ENCODE data around the gene CARMIL1. TPM values are rescaled to one million over a fixed set of nuclear protein-coding genes. Genes with fewer than 3 reads are reported as not detected.

Gene CARMIL1
- total RNA-seq, 1 donor from 2014 or later: 3.4 TPM

GRCh38 chr6:25645916-25646315 lies 366.7 kb downstream of the CARMIL1 start:
- ATAC-seq (ENCODE audit: low read depth) (no peak), DNase-seq (no peak)
- no peaks in the 10 kb centered on the region for H3K4me1 Mint-ChIP-seq
- H3K27me3 Mint-ChIP-seq: peaks cover 43% of the 10 kb centered on the region
- H3K4me3 Mint-ChIP-seq: no peak overlapping the region
- H3K36me3 Mint-ChIP-seq (ENCODE audit: low read depth): no peaks in the 10 kb centered on the region
- H3K27ac Mint-ChIP-seq: no peak overlapping the region
- ChIA-PET POLR2A (no interaction called here), CTCF (no interaction called here)
- H3K9me3 Mint-ChIP-seq: peaks cover 7% of the 10 kb centered on the region
- no peak for TF ChIP-seq CTCF (IDR thresholded peaks at IDR 0.05)
- intact Hi-C loops (cut with micrococcal nuclease): no loop called here

GRCh38 chr6:25649611-25650010 lies 370.4 kb downstream of the CARMIL1 start:
- Mint-ChIP-seq H3K27me3 (peaks cover 40% of the 10 kb centered on the region), H3K4me3 (no peak overlapping the region), H3K9me3 (no peaks in the 10 kb centered on the region), H3K4me1 (no peaks in the 10 kb centered on the region), H3K27ac (no peak overlapping the region), H3K36me3 (ENCODE audit: low read depth) (no peaks in the 10 kb centered on the region)
- ChIA-PET POLR2A (no interaction called here), CTCF (no interaction called here)
- no peak for TF ChIP-seq CTCF (IDR thresholded peaks at IDR 0.05)
- DNase-seq: no peak
- intact Hi-C loops (cut with micrococcal nuclease): no loop called here
- no peak for ATAC-seq (ENCODE audit: low read depth)

- Mint-ChIP-seq H3K4me3 (no peak within 1 kb of the TSS), H3K9me3 (no peaks in the 10 kb centered on the region), H3K36me3 (ENCODE audit: low read depth) (no peaks in the 10 kb centered on the region), H3K4me1 (no peaks in the 10 kb centered on the region), H3K27me3 (peaks cover 40% of the 10 kb centered on the region), H3K27ac (no peak within 1 kb of the TSS)
- no peak for DNase-seq
- intact Hi-C loops (cut with micrococcal nuclease): no loop called here
- ChIA-PET CTCF (no interaction called here), POLR2A (no interaction called here)
- TF ChIP-seq CTCF (IDR thresholded peaks at IDR 0.05): no peak
- ATAC-seq (ENCODE audit: low read depth): no peak
Measured at GRCh38 chr6:25652007-25652515, 372.9 kb downstream of the CARMIL1 start, which contains the start of gene SCGN. SCGN (plus strand) TSS chr6:25652215; CDS start chr6:25652404, 189 bp downstream.

- no peak overlapping the region for H3K27ac Mint-ChIP-seq
- H3K9me3 Mint-ChIP-seq: no peaks in the 10 kb centered on the region
- no peaks in the 10 kb centered on the region for H3K4me1 Mint-ChIP-seq
- ATAC-seq (ENCODE audit: low read depth) (no peak), DNase-seq (no peak)
- no peak overlapping the region for H3K4me3 Mint-ChIP-seq
- H3K36me3 Mint-ChIP-seq (ENCODE audit: low read depth): no peaks in the 10 kb centered on the region
- intact Hi-C loops (cut with micrococcal nuclease): no loop called here
- CTCF ChIA-PET: no interaction called here
- TF ChIP-seq CTCF (IDR thresholded peaks at IDR 0.05): no peak
- H3K27me3 Mint-ChIP-seq: peaks cover 38% of the 10 kb centered on the region
- POLR2A ChIA-PET: no interaction called here
Measured at GRCh38 chr6:25655723-25656122, 376.5 kb downstream of the CARMIL1 start.

GRCh38 chr6:25659633-25660368 lies 380.6 kb downstream of the CARMIL1 start:
- intact Hi-C loops (cut with micrococcal nuclease): no loop called here
- CTCF ChIA-PET: no interaction called here

More at GRCh38 chr6:25659633-25660368, 380.6 kb downstream of the CARMIL1 start:
- Mint-ChIP-seq H3K9me3 (no peaks in the 10 kb centered on the region), H3K4me3 (no peak overlapping the region), H3K27ac (no peak overlapping the region), H3K27me3 (peaks cover 26% of the 10 kb centered on the region), H3K4me1 (no peaks in the 10 kb centered on the region), H3K36me3 (ENCODE audit: low read depth) (no peaks in the 10 kb centered on the region)
- TF ChIP-seq CTCF (IDR thresholded peaks at IDR 0.05): no peak
- POLR2A ChIA-PET: no interaction called here
- no peak for DNase-seq
- ATAC-seq (ENCODE audit: low read depth): no peak
